Psoas muscle (tissue), 8 donors: ENCODE results near the gene PTGFR. TPM values are rescaled to one million over a fixed set of nuclear protein-coding genes. Genes with fewer than 3 reads are reported as not detected.

ENCODE experiments used
- ATAC-seq, 4 donors: fragments of 200-7000 bp; cut with Tn5 transposase; one replicate each; pipeline ENCODE4 v1.9.1; 2020; ENCODE audit warnings: moderate library complexity in 3 of 4, mild to moderate bottlenecking in 2 of 4
- DNase-seq, 2 donors: peaks; one replicate each; pipeline ENCODE4 v3.0.0-alpha.2; 2020
- H3K27ac ChIP-seq: fragments of 200-600 bp; one replicate; pipeline ENCODE4 v1.8.0; 2022
- H3K27me3 ChIP-seq, 3 donors: fragments of 200-600 bp in 1 of 3; one replicate each; pipeline versions ENCODE4 v1.6.1 to v1.8.0; 2013 to 2022; ENCODE audit warnings: low read length in 2 of 3, mild to moderate bottlenecking in 2 of 3, moderate library complexity in 1 of 3; ENCODE audit not compliant: insufficient read depth in 3 of 3
- H3K36me3 ChIP-seq, 2 donors: fragments of 200-600 bp in 1 of 2; one replicate each; pipeline versions ENCODE4 v1.6.1 to v1.8.0; 2013 to 2022; ENCODE audit warnings: low read depth in 1 of 2, mild to moderate bottlenecking in 1 of 2, moderate library complexity in 1 of 2; ENCODE audit not compliant: insufficient read depth in 1 of 2
- H3K4me1 ChIP-seq: fragments of 200-600 bp; one replicate; pipeline ENCODE4 v1.8.0; 2022
- H3K4me3 ChIP-seq: fragments of 200-600 bp; one replicate; pipeline ENCODE4 v1.8.0; 2022; ENCODE audit warnings: mild to moderate bottlenecking
- H3K9me3 ChIP-seq: fragments of 200-600 bp; one replicate; pipeline ENCODE4 v1.8.0; 2022
- WGBS, 3 donors: extraction: QIAGEN DNeasy Blood & Tissue Kit; methylation state at CpG; one replicate each; pipeline versions ENCODE4 v1.1.6 to v1.1.7; 2013; 5-methylcytosine and 5-hydroxymethylcytosine counted together
- intact Hi-C, 2 donors: fragments of 100-400 bp; cut with DNase I; formaldehyde crosslinking; loops; one replicate each; pipeline versions ENCODE4 v1.11.0 to v1.14.2; 2022
- polyA plus RNA-seq, 3 donors: library from polyadenylated mRNA; stranded (reverse); fragments of 200-250 nt; gene quantifications; one replicate each; pipeline ENCODE4 v1.2.3, GENCODE V29; 2013
- total RNA-seq, 4 donors: library from RNA; stranded (reverse); fragmentation: NEBNext Ultra II Directional in 2 of 4; extraction: Animal tissue kit (Norgen Biotek cat#: 25700) in 2 of 4; gene quantifications; one replicate each; pipeline versions ENCODE4 v1.2.1 to v1.2.4, GENCODE V29; 2021 to 2023
- TF ChIP-seq, protein P1 (sequence below): fragments of 200-600 bp; IDR thresholded peaks from one replicate; pipeline ENCODE4 v1.8.0; 2022; ENCODE audit warnings: antibody characterized with exemption
- donor health status: healthy with polysubstance abuse.
- donor health status: DM: no; HTN: no; CAD: no; lungs with moderate emphysema.
- donor health status: Bipolar disorder and iron deficiency.
- donor health status: healthy.
- donor health status: DM: yes; HTN: yes; CAD: no.
- donor health status: DM: no; HTN: no; CAD: no.
- donor health status: DM: no; HTN: no; CAD: no.
- donor health status: DM: yes; HTN: yes; CAD: no.

The PTGFR gene
- total and polyA plus RNA-seq, 7 donors, result 0.13 to 2.3 (median 0.95) TPM

DNA sequence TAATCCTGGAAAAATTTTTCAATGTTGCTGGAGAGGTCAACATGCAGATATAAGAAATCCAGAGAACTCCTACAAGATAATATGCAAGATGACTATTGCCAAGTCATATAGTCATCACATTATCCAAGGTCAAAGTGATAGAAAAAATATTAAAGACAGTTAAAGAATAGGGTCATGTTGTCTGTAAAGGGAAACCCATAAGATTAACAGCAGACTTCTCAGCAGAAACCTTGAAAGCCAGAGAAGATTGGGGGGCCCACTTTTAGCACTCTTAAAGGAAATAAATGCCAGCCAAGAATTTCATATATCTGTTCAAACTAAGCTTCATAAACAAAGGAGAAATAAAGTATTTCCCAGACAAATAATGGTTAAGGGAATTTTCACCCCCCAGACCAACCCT lies 64.1 kb downstream of the PTGFR start:
- ATAC-seq (no peak), DNase-seq (no peak)
- intact Hi-C loops, result no loop called here
- Histone ChIP-seq H3K36me3 (no peaks in the 10 kb centered on the region), H3K27ac (no peak overlapping the region), H3K4me1 (no peaks in the 10 kb centered on the region), H3K27me3 (no peaks in the 10 kb centered on the region), H3K4me3 (no peak overlapping the region), H3K9me3 (no peaks in the 10 kb centered on the region)
- TF ChIP-seq, protein P1, sequence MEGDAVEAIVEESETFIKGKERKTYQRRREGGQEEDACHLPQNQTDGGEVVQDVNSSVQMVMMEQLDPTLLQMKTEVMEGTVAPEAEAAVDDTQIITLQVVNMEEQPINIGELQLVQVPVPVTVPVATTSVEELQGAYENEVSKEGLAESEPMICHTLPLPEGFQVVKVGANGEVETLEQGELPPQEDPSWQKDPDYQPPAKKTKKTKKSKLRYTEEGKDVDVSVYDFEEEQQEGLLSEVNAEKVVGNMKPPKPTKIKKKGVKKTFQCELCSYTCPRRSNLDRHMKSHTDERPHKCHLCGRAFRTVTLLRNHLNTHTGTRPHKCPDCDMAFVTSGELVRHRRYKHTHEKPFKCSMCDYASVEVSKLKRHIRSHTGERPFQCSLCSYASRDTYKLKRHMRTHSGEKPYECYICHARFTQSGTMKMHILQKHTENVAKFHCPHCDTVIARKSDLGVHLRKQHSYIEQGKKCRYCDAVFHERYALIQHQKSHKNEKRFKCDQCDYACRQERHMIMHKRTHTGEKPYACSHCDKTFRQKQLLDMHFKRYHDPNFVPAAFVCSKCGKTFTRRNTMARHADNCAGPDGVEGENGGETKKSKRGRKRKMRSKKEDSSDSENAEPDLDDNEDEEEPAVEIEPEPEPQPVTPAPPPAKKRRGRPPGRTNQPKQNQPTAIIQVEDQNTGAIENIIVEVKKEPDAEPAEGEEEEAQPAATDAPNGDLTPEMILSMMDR, result no peak

DNA sequence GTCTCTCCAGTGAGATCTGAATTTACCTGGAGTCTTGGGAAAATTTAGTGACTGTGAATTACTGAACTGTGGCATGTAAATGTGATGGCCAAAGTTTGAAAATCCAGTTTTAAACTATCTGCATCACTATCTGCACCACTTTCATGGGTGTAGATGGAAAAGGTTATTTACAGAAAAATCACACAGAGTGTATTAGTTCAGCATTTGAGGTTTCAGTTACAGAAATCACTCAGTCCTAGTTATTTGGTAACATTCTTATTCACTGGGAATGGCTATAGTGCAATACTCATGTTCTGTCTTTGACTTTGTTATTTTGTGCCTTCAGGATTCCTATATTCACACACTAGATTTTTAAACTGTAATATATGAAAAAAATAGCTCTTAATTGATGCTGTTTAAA lies 68.9 kb downstream of the PTGFR start:
- Histone ChIP-seq H3K4me3 (no peak overlapping the region), H3K36me3 (no peaks in the 10 kb centered on the region), H3K4me1 (no peaks in the 10 kb centered on the region), H3K9me3 (no peaks in the 10 kb centered on the region), H3K27ac (no peak overlapping the region), H3K27me3 (no peaks in the 10 kb centered on the region)
- TF ChIP-seq, protein P1, result no peak
- DNase-seq (no peak), ATAC-seq (no peak)
- intact Hi-C loops, result no loop called here

DNA sequence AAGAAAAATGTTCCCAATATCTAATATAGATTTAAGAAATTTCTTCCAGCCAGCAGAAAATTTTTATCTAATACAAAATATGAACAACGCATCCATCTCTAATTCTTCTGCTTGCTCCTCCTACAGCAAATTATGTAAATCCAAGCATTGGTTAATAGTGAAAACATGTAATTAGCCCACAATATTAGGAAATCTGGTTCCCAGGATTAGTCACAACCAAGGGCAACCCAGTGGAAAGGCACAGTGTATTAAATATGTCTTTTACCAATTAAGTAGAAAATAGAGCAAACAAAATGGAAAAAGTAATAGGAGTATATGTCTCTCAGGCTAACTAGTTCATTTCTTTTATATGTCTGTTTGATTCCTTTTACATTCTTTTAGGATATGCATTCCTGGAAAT lies 70.0 kb downstream of the PTGFR start:
- intact Hi-C loops, result no loop called here
- 93 to 100% (median 98%) methylated on average over 1 of the region's 1 CpG for WGBS, 3 donors

DNA sequence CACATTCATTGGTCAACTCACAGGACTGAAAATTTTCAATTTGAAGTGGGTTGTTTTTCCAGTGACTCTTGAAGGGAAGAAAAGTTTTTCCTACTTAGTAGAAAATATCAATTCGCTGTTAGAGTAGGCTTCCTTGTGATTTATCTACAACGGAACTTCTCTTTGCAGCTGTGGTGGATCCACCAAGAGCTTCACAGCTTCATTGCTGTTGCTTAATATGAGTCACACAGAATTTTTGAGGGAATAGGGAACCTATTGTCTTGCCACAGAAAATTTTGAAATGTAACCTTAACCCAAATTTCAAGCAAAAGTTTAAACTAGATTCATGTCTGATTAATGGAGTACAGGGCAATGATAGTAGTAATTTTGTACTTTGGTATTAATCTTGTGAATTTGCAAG lies 71.1 kb downstream of the PTGFR start:
- H3K4me3 ChIP-seq, result no peak overlapping the region
- H3K27me3 ChIP-seq, result no peaks in the 10 kb centered on the region
- H3K27ac ChIP-seq, result no peak overlapping the region
- no peaks in the 10 kb centered on the region for H3K9me3 ChIP-seq
- TF ChIP-seq, protein P1, result no peak
- intact Hi-C loops, result no loop called here
- DNase-seq (no peak), ATAC-seq (no peak)
- H3K4me1 ChIP-seq, result no peaks in the 10 kb centered on the region
- 85 to 92% (median 86%) methylated on average over 2 of the region's 2 CpGs for WGBS, 3 donors
- H3K36me3 ChIP-seq, result no peaks in the 10 kb centered on the region

More for the DNA sequence above, 70.0 kb downstream of the PTGFR start:
- ATAC-seq (no peak), DNase-seq (no peak)
- Histone ChIP-seq H3K4me1 (no peaks in the 10 kb centered on the region), H3K36me3 (no peaks in the 10 kb centered on the region), H3K9me3 (no peaks in the 10 kb centered on the region), H3K4me3 (no peak overlapping the region), H3K27me3 (no peaks in the 10 kb centered on the region), H3K27ac (no peak overlapping the region)
- TF ChIP-seq, protein P1, result no peak

DNA sequence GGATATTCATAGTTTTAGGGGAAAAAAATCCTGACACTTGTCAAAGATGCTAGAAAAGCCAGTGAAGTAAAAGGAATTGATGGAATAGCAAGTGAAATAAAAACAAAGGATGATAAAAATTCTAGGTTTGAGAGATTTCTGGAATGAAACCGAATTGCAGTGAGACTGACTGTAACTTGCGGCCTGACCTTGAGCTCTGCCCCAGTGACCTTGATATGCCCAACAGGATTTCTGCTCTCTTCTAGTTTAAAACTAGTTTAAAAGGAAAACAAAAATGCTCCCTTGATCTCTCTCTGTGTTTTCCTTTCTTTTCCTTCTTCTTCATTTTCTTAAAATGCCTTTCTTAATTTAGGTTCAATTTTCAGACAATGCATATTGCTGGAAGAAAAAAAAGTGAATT lies 74.6 kb downstream of the PTGFR start:
- no peak for ATAC-seq
- 82 to 83% (median 83%) methylated on average over 2 of the region's 2 CpGs for WGBS, 3 donors
- no peaks in the 10 kb centered on the region for H3K27me3 ChIP-seq
- H3K4me3 ChIP-seq, result no peak overlapping the region
- H3K27ac ChIP-seq, result no peak overlapping the region
- intact Hi-C loops, result no loop called here
- TF ChIP-seq, protein P1, result no peak
- no peaks in the 10 kb centered on the region for H3K36me3 ChIP-seq
- no peak for DNase-seq
- H3K4me1 ChIP-seq, result no peaks in the 10 kb centered on the region
- no peaks in the 10 kb centered on the region for H3K9me3 ChIP-seq
